Tibial artery (tissue), 4 donors: ENCODE data around the gene SLC12A8.

ENCODE experiments used
- DNase-seq, 2 donors: peaks; one replicate each; pipeline ENCODE4 v3.0.0-alpha.2; 2019
- H3K27ac ChIP-seq, 2 donors: fragments of 200-600 bp; sonication (generic) in 1 of 2; 1 replicate in 1 of 2; 2 replicates in 1 of 2; pipeline ENCODE4 v1.5.1; 2018 to 2019; ENCODE audit warnings: mild to moderate bottlenecking in 1 of 2
- H3K27me3 ChIP-seq, 2 donors: fragments of 200-600 bp; sonication (generic) in 1 of 2; one replicate each; pipeline versions ENCODE4 v1.5.1 to v1.6.0; 2016 to 2019
- H3K36me3 ChIP-seq, 3 donors: fragments of 200-600 bp; sonication (generic) in 2 of 3; one replicate each; pipeline ENCODE4 v1.5.1; 2016 to 2019; ENCODE audit warnings: mild to moderate bottlenecking in 2 of 3
- H3K4me1 ChIP-seq, 4 donors: fragments of 200-600 bp; sonication (generic) in 2 of 4; 1 replicate in 3 of 4; 2 replicates in 1 of 4; pipeline ENCODE4 v1.5.1; 2016 to 2019
- H3K4me3 ChIP-seq, 2 donors: fragments of 200-600 bp; sonication (generic) in 1 of 2; 1 replicate in 1 of 2; 2 replicates in 1 of 2; pipeline ENCODE4 v1.5.1; 2018 to 2019; ENCODE audit warnings: mild to moderate bottlenecking in 2 of 2
- H3K9me3 ChIP-seq, 3 donors: fragments of 200-600 bp; sonication (generic) in 1 of 3; one replicate each; pipeline ENCODE4 v1.5.1; 2016 to 2019
- CTCF ChIP-seq, 2 experiments: fragments of 200-600 bp in 1 of 2; fragments of 450-650 bp in 1 of 2; IDR thresholded peaks; one replicate each; pipeline ENCODE4 v1.5.1; 2017 to 2019; ENCODE audit warnings: antibody characterized with exemption in 2 of 2, mild to moderate bottlenecking in 1 of 2, moderate library complexity in 1 of 2
- intact Hi-C: fragments of 100-400 bp; cut with DNase I; formaldehyde crosslinking; loops from one replicate; pipeline ENCODE4 v1.15.0; 2023; ENCODE audit warnings: low total_unique reads

SLC12A8 gene

GRCh38 chr3:125033616-125034015 lies 178.9 kb downstream of the SLC12A8 start:
- H3K4me3 ChIP-seq: no peak overlapping the region
- H3K27me3 ChIP-seq: no peaks in the 10 kb centered on the region
- peaks cover 0 to 25% (median 10%) of the 10 kb centered on the region in 4 donors for H3K4me1 ChIP-seq
- no peak for DNase-seq
- H3K36me3 ChIP-seq: peaks cover 1 to 8% (median 6%) of the 10 kb centered on the region in 3 donors
- H3K27ac ChIP-seq: no peak overlapping the region
- no peaks in the 10 kb centered on the region for H3K9me3 ChIP-seq
- intact Hi-C loops: no loop called here
- TF ChIP-seq CTCF (IDR thresholded peaks at IDR 0.05): no peak

- Histone ChIP-seq H3K36me3 (peaks cover 5 to 12% (median 11%) of the 10 kb centered on the region in 3 donors), H3K4me3 (no peak overlapping the region), H3K27ac (no peak overlapping the region), H3K9me3 (no peaks in the 10 kb centered on the region), H3K4me1 (peaks cover 0 to 24% (median 7%) of the 10 kb centered on the region in 4 donors), H3K27me3 (no peaks in the 10 kb centered on the region)
- no peak for TF ChIP-seq CTCF (IDR thresholded peaks at IDR 0.05)
- intact Hi-C loops: no loop called here
- DNase-seq: no peak
Measured at GRCh38 chr3:125033135-125033534, 179.4 kb downstream of the SLC12A8 start.

GRCh38 chr3:125032683-125033082 lies 179.9 kb downstream of the SLC12A8 start:
- Histone ChIP-seq H3K36me3 (peaks cover 9 to 17% (median 14%) of the 10 kb centered on the region in 3 donors), H3K27me3 (no peaks in the 10 kb centered on the region), H3K9me3 (no peaks in the 10 kb centered on the region), H3K4me1 (peaks cover 0 to 24% (median 5%) of the 10 kb centered on the region in 4 donors), H3K27ac (no peak overlapping the region), H3K4me3 (no peak overlapping the region)
- DNase-seq: no peak
- intact Hi-C loops: no loop called here
- TF ChIP-seq CTCF (IDR thresholded peaks at IDR 0.05): no peak
